ENCODE measurements around the gene RPL36AL. TPM values are rescaled to one million over a fixed set of nuclear protein-coding genes. Genes with fewer than 3 reads are reported as not detected.

Gene RPL36AL
- total and polyA plus RNA-seq, 2 experiments from 2014 or later, result 122 to 723 TPM

DNA sequence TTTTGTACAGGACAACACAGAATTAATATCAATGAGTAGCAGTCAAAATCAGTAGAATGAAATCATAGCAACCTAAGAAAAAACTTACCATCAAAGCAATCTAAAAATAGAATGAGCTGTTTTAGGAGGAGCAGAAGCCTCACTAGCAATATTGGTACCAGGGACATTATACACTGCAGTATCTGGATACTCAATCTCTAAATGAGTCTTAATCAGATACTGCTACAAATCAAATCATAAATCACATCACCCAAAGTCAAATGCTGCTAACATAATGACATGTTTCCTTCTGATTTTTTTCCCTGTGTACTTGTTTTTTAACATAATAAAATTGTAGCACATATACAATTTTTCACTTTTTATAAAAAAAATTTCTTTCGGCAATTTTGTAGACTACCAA lies 42.3 kb downstream of the RPL36AL start (continued):
- TF ChIP-seq, protein P1, sequence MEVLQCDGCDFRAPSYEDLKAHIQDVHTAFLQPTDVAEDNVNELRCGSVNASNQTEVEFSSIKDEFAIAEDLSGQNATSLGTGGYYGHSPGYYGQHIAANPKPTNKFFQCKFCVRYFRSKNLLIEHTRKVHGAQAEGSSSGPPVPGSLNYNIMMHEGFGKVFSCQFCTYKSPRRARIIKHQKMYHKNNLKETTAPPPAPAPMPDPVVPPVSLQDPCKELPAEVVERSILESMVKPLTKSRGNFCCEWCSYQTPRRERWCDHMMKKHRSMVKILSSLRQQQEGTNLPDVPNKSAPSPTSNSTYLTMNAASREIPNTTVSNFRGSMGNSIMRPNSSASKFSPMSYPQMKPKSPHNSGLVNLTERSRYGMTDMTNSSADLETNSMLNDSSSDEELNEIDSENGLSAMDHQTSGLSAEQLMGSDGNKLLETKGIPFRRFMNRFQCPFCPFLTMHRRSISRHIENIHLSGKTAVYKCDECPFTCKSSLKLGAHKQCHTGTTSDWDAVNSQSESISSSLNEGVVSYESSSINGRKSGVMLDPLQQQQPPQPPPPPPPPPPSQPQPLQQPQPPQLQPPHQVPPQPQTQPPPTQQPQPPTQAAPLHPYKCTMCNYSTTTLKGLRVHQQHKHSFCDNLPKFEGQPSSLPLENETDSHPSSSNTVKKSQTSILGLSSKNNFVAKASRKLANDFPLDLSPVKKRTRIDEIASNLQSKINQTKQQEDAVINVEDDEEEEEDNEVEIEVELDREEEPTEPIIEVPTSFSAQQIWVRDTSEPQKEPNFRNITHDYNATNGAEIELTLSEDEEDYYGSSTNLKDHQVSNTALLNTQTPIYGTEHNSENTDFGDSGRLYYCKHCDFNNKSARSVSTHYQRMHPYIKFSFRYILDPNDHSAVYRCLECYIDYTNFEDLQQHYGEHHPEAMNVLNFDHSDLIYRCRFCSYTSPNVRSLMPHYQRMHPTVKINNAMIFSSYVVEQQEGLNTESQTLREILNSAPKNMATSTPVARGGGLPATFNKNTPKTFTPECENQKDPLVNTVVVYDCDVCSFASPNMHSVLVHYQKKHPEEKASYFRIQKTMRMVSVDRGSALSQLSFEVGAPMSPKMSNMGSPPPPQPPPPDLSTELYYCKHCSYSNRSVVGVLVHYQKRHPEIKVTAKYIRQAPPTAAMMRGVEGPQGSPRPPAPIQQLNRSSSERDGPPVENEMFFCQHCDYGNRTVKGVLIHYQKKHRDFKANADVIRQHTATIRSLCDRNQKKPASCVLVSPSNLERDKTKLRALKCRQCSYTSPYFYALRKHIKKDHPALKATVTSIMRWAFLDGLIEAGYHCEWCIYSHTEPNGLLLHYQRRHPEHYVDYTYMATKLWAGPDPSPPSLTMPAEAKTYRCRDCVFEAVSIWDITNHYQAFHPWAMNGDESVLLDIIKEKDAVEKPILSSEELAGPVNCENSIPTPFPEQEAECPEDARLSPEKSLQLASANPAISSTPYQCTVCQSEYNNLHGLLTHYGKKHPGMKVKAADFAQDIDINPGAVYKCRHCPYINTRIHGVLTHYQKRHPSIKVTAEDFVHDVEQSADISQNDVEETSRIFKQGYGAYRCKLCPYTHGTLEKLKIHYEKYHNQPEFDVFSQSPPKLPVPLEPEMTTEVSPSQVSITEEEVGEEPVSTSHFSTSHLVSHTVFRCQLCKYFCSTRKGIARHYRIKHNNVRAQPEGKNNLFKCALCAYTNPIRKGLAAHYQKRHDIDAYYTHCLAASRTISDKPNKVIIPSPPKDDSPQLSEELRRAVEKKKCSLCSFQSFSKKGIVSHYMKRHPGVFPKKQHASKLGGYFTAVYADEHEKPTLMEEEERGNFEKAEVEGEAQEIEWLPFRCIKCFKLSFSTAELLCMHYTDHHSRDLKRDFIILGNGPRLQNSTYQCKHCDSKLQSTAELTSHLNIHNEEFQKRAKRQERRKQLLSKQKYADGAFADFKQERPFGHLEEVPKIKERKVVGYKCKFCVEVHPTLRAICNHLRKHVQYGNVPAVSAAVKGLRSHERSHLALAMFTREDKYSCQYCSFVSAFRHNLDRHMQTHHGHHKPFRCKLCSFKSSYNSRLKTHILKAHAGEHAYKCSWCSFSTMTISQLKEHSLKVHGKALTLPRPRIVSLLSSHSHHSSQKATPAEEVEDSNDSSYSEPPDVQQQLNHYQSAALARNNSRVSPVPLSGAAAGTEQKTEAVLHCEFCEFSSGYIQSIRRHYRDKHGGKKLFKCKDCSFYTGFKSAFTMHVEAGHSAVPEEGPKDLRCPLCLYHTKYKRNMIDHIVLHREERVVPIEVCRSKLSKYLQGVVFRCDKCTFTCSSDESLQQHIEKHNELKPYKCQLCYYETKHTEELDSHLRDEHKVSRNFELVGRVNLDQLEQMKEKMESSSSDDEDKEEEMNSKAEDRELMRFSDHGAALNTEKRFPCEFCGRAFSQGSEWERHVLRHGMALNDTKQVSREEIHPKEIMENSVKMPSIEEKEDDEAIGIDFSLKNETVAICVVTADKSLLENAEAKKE (CRISPR knock-in tag; IDR thresholded peaks at IDR 0.05), result no peak

DNA sequence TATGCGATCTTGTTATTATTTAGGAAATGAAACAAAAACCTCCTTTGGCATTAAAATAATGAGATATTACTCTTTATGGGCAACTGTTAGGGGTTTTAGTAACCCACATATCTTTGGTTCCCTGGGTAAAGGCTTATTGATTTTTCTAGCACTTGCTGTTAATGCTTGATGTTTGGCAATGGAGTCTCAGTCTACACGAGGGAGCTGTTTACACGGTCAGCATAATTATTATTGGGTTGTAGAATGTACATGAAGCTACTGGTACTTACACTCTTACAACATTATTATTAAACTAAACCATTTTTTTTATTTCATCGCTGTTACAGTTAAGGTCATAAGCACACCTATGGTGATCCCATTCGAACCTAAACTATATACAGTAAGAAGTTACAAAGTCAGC lies 46.4 kb downstream of the RPL36AL start:
- peaks cover 15% of the 10 kb centered on the region for H3K36me3 ChIP-seq (ENCODE audit: insufficient read depth)
- Mint-ChIP-seq H3K4me1 (no peaks in the 10 kb centered on the region), H3K9me3 (peaks cover 6% of the 10 kb centered on the region; the same call in 2 of the 3 replicates), H3K27ac (no peak overlapping the region), H3K4me3 (no peak overlapping the region), H3K36me3 (ENCODE audit: low read depth) (peaks cover 55% of the 10 kb centered on the region), H3K27me3 (ENCODE audit: insufficient read depth, low read depth, poor library complexity) (peaks cover 6% of the 10 kb centered on the region)
- no peak overlapping the region for H2AFZ ChIP-seq
- H3K4me1 ChIP-seq (ENCODE audit: insufficient read depth), result no peaks in the 10 kb centered on the region
- H3K79me2 ChIP-seq (replicated peaks; ENCODE audit: insufficient read depth), result peaks cover 5% of the 10 kb centered on the region
- ATAC-seq (no peak), DNase-seq (ENCODE audit: low spot score) (no peak)
- peaks cover 23% of the 10 kb centered on the region for H4K20me1 ChIP-seq (replicated peaks; ENCODE audit: insufficient read depth)
- H3K27ac ChIP-seq (ENCODE audit: low read depth), result no peak overlapping the region
- no peak overlapping the region for H3K4me3 ChIP-seq
- no peaks in the 10 kb centered on the region for H3K27me3 ChIP-seq (ENCODE audit: insufficient read depth)
- peaks cover 22% of the 10 kb centered on the region for H3F3A ChIP-seq (replicated peaks; ENCODE audit: low read depth)
- H3K9me2 ChIP-seq (ENCODE audit: insufficient read depth), result no peaks in the 10 kb centered on the region
- no peak overlapping the region for H3K4me2 ChIP-seq
- TF ChIP-seq CREB1 (CRISPR knock-in tag; IDR thresholded peaks at IDR 0.05; ENCODE audit: low read depth) (no peak), ZNF331 (CRISPR knock-in tag; IDR thresholded peaks at IDR 0.05; ENCODE audit: low read depth) (no peak), STAT1 (IDR thresholded peaks at IDR 0.05; ENCODE audit: unreplicated experiment) (no peak)
- TF ChIP-seq, protein P2, sequence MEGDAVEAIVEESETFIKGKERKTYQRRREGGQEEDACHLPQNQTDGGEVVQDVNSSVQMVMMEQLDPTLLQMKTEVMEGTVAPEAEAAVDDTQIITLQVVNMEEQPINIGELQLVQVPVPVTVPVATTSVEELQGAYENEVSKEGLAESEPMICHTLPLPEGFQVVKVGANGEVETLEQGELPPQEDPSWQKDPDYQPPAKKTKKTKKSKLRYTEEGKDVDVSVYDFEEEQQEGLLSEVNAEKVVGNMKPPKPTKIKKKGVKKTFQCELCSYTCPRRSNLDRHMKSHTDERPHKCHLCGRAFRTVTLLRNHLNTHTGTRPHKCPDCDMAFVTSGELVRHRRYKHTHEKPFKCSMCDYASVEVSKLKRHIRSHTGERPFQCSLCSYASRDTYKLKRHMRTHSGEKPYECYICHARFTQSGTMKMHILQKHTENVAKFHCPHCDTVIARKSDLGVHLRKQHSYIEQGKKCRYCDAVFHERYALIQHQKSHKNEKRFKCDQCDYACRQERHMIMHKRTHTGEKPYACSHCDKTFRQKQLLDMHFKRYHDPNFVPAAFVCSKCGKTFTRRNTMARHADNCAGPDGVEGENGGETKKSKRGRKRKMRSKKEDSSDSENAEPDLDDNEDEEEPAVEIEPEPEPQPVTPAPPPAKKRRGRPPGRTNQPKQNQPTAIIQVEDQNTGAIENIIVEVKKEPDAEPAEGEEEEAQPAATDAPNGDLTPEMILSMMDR (conservative IDR thresholded peaks at IDR 0.05; ENCODE audit: low read depth in 2 of 2), result no peak
- TF ChIP-seq, protein P3, sequence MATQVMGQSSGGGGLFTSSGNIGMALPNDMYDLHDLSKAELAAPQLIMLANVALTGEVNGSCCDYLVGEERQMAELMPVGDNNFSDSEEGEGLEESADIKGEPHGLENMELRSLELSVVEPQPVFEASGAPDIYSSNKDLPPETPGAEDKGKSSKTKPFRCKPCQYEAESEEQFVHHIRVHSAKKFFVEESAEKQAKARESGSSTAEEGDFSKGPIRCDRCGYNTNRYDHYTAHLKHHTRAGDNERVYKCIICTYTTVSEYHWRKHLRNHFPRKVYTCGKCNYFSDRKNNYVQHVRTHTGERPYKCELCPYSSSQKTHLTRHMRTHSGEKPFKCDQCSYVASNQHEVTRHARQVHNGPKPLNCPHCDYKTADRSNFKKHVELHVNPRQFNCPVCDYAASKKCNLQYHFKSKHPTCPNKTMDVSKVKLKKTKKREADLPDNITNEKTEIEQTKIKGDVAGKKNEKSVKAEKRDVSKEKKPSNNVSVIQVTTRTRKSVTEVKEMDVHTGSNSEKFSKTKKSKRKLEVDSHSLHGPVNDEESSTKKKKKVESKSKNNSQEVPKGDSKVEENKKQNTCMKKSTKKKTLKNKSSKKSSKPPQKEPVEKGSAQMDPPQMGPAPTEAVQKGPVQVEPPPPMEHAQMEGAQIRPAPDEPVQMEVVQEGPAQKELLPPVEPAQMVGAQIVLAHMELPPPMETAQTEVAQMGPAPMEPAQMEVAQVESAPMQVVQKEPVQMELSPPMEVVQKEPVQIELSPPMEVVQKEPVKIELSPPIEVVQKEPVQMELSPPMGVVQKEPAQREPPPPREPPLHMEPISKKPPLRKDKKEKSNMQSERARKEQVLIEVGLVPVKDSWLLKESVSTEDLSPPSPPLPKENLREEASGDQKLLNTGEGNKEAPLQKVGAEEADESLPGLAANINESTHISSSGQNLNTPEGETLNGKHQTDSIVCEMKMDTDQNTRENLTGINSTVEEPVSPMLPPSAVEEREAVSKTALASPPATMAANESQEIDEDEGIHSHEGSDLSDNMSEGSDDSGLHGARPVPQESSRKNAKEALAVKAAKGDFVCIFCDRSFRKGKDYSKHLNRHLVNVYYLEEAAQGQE (IDR thresholded peaks at IDR 0.05; ENCODE audit: unreplicated experiment), result no peak

All from GM23338 (cell line).